HG03354 (cell line): ENCODE results near the gene HINFP.
"Not testable (repeated sequence)": the region's sequence is repeated elsewhere in the genome, so short reads cannot be mapped to it uniquely, and the experiment has no call there.

ENCODE experiments used
- ATAC-seq: cut with Tn5 transposase; IDR thresholded peaks from one replicate; pipeline ENCODE4 v1.9.1; 2021; ENCODE audit warnings: mild to moderate bottlenecking; ENCODE audit not compliant: unreplicated experiment, poor library complexity, severe bottlenecking

The HINFP gene

GRCh38 chr11:119114351-119114750 is 7.0 kb upstream of the HINFP start:
- ATAC-seq, result no peak

DNA sequence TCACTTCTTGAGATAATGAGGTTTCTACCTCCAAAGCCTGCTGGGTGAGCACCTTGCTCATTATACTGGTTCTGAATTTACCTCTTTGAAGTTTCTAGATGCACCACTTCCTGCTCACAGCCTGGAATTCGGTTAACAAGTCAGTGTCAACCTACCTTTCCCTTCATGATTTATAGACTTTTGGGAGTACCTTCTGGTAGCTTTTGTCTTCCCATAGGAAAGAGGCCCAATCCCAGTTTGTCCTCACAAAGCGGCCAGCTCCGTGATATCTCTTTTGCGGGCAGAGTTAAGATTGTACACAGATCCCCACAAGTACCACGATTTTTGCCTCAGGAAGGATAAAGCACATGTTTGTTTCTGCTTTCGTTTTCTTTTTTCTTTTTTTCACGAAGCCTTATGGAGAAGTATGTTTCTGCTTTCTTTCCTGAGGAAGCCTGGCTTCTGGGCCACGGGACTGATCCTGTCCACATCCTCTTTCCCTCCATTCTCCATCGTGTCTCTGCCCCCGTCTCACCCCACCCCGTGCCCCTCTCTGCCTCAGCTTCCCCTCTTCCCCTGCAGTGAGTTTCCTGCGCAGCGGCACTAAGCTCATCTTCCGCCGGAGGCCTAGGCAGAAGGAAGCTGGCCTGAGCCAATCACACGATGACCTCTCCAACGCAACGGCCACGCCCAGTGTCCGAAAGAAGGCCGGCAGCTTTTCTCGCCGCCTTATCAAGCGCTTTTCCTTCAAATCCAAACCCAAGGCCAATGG is 5.7 kb upstream of the HINFP start:
- no peak for ATAC-seq

GRCh38 chr11:119116235-119116594 is 5.2 kb upstream of the HINFP start:
- ATAC-seq, result no peak

- no peak for ATAC-seq
Observed at GRCh38 chr11:119116601-119117000, 4.8 kb upstream of the HINFP start.

DNA sequence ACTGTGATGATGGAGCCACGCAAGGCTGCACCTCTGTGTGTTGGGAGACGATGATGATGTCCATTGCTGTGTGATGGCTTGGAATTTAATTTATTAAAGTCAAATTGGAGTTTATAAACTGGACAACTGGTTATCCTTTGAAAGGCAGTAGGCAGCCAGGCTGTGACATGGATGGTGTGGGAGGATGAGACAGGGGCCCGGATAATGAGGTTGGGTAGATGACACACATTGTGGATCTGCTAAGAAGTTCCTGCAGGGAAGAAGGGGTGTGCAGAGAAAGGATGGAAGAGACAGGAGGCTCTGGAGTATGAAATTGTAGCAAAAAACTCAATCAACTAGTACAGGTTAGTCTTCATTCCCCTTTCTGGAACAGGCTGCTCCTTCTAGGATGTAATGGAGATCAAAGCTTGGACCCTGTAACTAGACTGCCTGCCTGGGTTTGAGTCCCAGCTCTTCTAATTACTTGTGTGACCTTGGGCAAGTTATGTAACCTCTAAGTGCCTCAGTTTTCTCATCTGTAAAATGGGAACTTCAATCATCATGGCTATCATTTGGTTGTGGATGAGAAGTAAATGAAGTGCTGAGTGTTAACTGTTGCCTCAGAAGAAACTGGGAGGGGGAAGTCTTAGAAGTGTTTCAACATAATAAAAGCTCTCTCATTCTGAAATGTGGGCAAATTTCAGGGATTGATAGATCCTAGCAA is 4.2 kb upstream of the HINFP start:
- no peak for ATAC-seq

DNA sequence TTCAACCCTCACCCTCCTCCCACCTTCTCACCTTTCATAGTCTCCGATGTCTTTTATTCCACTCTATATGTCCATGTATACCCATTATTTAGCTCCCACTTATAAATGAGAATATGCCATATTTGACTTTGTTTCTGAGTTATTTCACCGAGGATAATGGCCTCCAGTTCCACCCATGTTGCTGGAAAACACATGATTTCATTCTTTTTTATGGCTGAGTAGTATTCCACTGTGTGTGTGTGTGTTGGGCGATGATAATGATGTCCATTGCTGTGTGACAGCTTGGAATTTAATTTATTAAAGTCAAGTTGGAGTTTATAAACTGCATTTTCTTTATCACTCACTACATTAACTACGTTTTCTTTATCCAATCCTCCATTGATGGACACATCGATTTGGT is 3.2 kb upstream of the HINFP start:
- no peak for ATAC-seq

DNA sequence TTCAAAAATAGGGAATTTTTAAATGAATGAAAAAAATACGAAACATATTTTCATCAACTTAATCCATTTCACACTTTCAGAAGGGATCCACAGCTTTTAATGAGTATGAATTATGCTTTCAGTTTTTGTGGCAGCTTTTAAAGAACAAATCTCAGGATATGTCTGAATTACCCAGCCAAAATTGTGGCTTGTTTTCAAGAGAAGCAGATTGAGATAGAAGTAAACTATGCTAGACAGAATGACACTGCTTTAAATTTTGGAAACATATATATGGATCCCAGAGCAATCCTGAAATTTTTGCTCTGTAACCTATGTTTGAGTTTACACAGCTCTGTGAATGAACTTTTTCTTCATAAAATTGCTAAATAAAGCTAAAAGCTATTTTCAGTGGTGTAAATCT is 2.4 kb upstream of the HINFP start:
- no peak for ATAC-seq

DNA sequence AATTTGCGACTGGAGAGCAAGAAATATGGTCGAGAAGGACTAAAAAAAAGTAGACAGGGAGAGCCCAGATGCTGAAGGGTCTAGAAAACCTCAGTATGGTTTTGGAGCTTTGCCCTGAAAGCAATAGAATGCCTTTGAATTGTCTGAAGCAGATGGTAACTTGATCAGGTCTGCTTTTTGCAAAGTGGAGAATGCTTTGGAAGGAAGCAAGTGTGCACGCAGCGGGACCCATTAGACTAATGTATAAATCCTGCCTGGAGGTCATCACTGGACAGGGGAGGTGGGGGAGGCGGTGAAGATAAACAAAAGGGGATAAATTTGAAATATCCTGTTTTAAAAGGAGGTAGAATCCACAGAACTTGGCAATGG is 757 bp upstream of the HINFP start:
- no peak for ATAC-seq

DNA sequence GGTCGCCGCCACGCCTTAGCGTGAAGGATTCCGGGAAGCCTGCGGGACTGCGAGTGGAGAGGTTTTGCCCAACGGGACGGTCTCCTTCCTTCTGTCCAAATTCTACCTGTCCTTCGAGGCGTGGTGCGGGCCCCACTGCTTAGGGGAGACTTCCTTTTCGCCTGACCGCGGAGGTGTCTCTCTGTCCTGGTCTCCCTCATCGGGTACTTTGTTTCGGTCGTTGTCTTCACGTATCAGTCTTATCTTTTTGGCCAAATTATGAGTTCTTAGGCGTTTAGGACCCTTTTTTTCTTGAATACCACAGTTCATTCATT is 388 bp downstream of the HINFP start:
- peak; percentile 15 for ATAC-seq

DNA sequence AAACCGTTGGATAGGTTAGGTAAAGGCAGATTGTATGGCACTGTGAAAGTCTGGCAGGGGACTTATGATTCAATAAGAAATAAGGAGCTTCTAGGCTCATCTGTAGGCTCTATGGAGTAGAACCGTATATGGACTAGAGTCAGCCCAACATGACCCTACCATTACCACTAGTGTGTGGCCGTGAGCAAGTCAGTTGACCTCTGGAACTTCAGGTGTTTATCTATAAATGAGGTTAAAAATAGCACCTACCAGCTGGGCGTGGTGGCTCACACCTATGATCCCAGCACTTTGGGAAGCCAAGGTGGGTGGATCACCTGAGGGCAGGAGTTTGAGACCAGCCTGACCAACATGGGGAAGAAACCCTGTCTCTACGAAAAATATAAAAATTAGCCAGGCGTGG is 4.4 kb downstream of the HINFP start:
- no peak for ATAC-seq

DNA sequence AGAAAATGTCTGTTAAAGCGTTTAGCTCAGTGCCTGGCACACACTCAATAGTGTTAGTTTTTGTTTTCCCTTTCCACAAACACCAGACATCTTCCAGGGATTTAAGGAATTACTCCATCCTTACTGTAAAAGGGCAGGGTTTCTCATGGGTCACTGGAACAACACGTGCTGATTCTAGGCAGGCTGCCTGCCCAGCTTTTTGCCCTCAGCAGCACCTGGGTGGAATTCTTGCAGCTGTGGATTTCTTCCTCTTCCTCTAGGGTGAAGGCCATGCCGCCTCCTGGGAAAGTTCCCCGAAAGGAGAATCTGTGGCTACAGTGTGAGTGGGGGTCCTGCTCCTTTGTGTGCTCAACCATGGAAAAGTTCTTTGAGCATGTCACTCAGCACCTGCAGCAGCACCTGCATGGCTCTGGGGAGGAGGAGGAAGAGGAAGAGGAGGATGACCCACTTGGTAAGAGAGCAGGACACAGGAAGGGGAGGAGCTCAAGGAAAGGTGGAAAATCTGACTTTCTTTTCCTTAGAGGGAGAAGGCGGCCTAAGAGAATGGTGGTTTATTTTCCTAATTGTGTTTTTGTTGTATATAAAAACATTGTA is 5.4 kb downstream of the HINFP start:
- no peak for ATAC-seq

- no peak for ATAC-seq
Observed at GRCh38 chr11:119130662-119131061, 9.3 kb downstream of the HINFP start.

GRCh38 chr11:119134389-119134978 is 13.1 kb downstream of the HINFP start:
- ATAC-seq, result no peak

- ATAC-seq, result not testable (repeated sequence)
Observed at GRCh38 chr11:119139276-119139675, 17.9 kb downstream of the HINFP start.

- ATAC-seq, result peak; percentile 69
Observed at GRCh38 chr11:119144825-119145486, 23.6 kb downstream of the HINFP start.

- no peak for ATAC-seq
Observed at GRCh38 chr11:119145551-119145950, 24.2 kb downstream of the HINFP start.

GRCh38 chr11:119147604-119148333 is 26.4 kb downstream of the HINFP start:
- ATAC-seq, result no peak

DNA sequence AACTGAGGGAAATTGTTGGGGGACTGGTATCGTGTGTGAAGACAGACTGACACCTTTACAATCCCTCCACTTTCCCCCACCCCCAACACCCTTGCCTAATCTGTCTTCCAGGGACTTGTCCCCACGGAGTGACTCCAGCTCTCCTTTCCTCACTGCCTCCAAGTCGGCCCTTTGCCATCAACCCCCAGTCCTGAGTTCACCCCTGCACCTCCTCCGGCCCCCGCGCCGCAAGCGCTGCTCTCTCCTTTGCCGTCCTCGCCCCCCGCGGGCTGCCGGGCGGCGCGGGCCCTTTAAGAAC is 27.3 kb downstream of the HINFP start:
- no peak for ATAC-seq

DNA sequence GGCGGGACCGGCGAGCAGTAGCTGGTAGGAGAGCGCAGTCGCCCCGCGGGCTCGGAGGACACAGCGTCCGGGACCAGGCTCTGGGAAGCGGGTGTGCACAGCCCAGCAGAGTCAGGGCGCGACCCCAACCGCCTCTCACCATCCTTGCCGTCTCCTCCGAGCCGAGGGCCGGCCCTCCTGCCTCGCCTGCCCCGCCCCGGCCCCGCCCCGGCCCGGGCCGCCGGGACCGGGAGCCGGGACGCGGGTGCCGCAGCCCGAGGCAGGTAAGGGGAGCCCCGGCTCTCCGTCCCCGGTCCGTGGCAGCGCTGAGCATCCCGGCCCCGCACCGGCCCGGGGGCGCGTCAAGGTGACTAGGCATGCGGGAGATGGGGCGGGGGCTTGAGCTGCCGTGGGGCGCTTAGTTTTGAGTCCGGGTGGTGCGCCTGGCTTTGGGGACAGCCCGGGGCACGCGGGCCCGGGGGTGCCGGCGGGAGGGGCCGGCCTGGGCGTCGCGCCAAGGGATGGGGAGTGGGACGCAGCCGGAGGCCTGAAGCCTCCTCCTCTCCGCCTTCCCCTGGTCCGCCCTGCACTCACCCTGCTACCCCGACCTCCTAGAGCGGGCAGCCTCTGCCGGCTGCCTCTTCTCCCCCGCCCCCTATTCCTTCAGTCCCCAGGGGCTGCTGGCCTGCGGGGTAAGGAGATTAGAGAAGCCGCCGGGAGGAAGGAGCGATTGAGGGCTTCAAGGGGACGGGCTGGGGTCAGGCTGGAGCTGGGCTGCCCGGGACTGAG is 27.8 kb downstream of the HINFP start, which contains the start of gene ABCG4:
Gene ABCG4, plus strand, starts transcription at position 35 of the 768 bp plus-strand sequence. CDS start 914 bp downstream, outside the sequence.
- ATAC-seq, result no peak
